ENCODE data around the gene CEP170B. TPM values are rescaled to one million over a fixed set of nuclear protein-coding genes. Genes with fewer than 3 reads are reported as not detected.

The CEP170B gene
- total RNA-seq, 1 donor from 2014 or later = 30.3 TPM

DNA sequence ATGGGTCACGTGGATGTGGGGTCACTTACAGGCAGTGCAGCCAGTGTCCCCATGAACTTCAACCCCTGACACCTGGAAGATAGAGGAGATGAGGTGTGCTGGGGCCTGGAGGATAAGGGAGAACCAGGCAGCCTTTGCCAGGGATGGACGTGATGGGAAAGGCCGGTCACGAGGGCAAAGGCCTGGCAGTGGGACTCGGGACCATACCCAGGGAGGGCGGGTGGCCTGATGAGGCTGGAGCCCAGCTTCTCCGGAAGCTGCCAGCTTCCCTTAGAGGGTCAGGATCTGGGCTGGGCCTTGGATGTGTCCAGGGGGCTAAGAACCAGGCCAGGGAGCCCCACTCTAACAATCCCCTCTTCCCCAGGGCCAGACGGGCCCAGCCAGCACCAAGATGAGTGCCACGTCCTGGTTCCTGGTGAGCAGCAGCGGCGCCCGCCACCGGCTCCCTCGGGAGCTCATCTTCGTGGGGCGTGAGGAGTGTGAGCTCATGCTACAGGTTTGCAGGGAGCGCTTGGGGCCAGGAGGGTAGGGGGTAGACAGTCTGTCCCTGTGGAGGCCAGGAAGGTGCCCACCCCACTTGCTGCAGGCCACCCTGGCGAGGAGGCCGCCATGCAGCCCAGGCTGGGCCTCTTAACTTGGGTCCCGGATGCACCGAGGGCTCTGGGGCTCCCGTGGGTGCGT lies 3.1 kb downstream of the CEP170B start:
- peaks cover 17% of the 10 kb centered on the region for H3K4me1 ChIP-seq

DNA sequence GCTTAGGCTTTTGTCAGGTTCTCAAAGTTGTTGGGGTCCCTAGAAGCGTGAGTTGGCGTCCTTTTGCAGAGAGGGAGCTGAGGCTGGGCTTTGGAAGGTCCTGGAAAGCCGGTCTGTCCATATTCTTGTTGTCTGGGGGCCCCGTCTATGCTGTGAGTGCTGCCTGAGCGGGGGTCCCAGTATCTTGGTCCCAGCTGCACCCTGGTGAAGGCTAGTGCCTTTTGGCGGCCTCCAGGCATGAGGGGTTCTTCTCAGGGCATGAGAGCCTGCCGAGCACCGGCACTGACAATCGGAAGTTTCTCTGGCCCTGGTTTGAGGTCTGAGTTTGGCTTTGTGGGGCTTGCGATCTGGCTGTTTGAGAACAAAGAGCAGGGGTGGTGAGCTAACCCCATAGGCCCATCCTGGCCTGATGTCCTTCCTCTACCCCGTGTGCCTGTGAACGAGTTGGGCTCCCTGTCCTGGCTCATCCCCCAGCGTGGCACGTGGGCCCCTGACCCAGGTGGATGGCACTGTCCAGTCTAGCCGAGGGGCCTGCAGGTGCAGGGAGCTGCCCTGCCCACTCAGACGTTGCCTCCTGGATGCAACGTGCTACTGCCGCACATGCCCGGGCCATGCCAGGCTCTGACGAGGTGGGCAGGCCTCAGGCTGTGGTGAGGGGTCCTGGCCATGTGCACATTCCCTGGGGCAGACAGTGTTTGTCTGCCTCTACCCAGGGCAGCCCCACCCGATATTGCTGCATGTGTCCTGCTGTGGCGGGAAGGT lies 3.9 kb downstream of the CEP170B start:
- no peak for ATAC-seq
- intact Hi-C loops (cut with DNase I) = no loop called here
- Histone ChIP-seq H3K9me3 (no peaks in the 10 kb centered on the region), H3K27ac (no peak overlapping the region), H3K36me3 (no peaks in the 10 kb centered on the region), H3K4me1 (peaks cover 17% of the 10 kb centered on the region), H3K27me3 (peaks cover 6% of the 10 kb centered on the region), H3K4me3 (no peak overlapping the region)
- TF ChIP-seq, protein P1, sequence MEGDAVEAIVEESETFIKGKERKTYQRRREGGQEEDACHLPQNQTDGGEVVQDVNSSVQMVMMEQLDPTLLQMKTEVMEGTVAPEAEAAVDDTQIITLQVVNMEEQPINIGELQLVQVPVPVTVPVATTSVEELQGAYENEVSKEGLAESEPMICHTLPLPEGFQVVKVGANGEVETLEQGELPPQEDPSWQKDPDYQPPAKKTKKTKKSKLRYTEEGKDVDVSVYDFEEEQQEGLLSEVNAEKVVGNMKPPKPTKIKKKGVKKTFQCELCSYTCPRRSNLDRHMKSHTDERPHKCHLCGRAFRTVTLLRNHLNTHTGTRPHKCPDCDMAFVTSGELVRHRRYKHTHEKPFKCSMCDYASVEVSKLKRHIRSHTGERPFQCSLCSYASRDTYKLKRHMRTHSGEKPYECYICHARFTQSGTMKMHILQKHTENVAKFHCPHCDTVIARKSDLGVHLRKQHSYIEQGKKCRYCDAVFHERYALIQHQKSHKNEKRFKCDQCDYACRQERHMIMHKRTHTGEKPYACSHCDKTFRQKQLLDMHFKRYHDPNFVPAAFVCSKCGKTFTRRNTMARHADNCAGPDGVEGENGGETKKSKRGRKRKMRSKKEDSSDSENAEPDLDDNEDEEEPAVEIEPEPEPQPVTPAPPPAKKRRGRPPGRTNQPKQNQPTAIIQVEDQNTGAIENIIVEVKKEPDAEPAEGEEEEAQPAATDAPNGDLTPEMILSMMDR (IDR thresholded peaks at IDR 0.05) = no peak
- no peak for DNase-seq

More for the DNA sequence above, 3.1 kb downstream of the CEP170B start:
- DNase-seq (no peak), ATAC-seq (no peak)
- intact Hi-C loops (cut with DNase I) = no loop called here
- no peaks in the 10 kb centered on the region for H3K9me3 ChIP-seq
- no peak overlapping the region for H3K4me3 ChIP-seq
- peaks cover 6% of the 10 kb centered on the region for H3K27me3 ChIP-seq
- no peak overlapping the region for H3K27ac ChIP-seq
- H3K36me3 ChIP-seq = no peaks in the 10 kb centered on the region
- TF ChIP-seq, protein P1 (IDR thresholded peaks at IDR 0.05) = no peak

DNA sequence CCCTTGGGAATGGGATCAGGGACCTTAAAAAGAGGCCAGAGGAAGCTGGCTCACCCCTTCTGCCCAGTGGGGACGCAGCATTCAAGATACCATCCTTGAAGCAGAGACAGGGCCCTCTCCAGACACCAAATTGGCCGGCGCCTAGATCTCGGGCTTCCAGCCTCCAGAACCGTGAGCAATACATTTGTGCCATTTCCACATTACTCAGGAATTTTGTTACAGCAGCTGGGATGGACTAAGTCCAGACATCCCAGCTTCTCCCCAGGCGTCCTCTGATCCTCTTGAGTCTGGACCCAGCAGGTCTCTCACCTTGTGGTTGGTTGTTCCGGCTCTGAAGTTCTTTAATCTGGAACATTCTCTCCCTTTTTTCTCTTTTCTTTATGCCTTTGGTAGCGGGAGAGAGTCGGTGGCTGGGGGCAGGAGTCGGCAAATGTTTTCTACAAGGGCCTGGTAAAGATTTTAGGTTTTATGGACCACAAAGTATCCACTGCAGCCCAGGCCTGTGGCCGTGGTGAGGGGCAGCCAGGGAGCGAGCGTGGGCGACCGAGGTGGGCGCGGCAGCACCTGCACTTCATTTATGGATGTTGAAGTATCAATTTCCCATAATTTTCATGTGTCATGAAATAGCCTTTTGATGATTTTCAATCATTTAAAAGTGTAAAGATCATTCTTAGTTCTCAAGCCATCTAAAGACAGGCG lies 4.8 kb downstream of the CEP170B start:
- no peaks in the 10 kb centered on the region for H3K27me3 ChIP-seq
- no peak for ATAC-seq
- intact Hi-C loops (cut with DNase I) = no loop called here
- peaks cover 9% of the 10 kb centered on the region for H3K4me1 ChIP-seq
- no peak overlapping the region for H3K27ac ChIP-seq
- TF ChIP-seq, protein P1 (IDR thresholded peaks at IDR 0.05) = no peak
- no peak overlapping the region for H3K4me3 ChIP-seq
- no peaks in the 10 kb centered on the region for H3K36me3 ChIP-seq
- no peak for DNase-seq
- H3K9me3 ChIP-seq = no peaks in the 10 kb centered on the region

GRCh38 chr14:104870368-104871144 lies 5.5 kb downstream of the CEP170B start:
- DNase-seq (peak; percentile 69), ATAC-seq (no peak)
- Histone ChIP-seq H3K27me3 (no peaks in the 10 kb centered on the region), H3K4me1 (peaks cover 9% of the 10 kb centered on the region), H3K36me3 (no peaks in the 10 kb centered on the region), H3K27ac (no peak overlapping the region), H3K4me3 (no peak overlapping the region), H3K9me3 (no peaks in the 10 kb centered on the region)
- intact Hi-C loops (cut with DNase I) = no loop called here
- TF ChIP-seq, protein P1 (IDR thresholded peaks at IDR 0.05) = peak; percentile 32

DNA sequence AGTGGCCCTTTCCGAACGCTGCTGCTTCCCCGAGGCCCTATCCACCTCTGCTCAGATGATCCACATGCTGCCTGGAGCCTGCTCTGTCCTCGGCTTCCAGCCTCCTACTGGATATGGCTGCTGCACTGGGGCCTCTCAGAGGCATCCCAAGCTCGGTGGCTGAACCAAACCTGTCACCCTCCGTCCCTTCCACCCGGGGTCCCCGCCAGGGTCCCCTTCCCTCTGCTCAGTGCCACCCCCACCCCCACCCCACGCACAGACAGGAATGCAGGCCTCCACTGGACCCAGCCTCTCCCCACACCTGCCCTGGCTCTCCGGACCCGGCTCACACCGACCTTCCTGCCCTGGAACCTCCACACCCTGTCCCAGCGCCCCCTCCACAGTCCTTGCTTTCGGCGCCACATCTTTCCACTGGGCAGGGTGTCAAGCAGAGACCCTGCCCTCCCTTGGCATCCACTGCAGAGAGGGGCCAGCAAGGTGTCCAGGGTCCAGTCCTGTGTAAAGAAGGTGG lies 6.1 kb downstream of the CEP170B start:
- TF ChIP-seq, protein P1 (IDR thresholded peaks at IDR 0.05) = no peak
- Histone ChIP-seq H3K4me1 (peaks cover 7% of the 10 kb centered on the region), H3K4me3 (no peak overlapping the region), H3K36me3 (no peaks in the 10 kb centered on the region), H3K27me3 (no peaks in the 10 kb centered on the region), H3K9me3 (no peaks in the 10 kb centered on the region), H3K27ac (no peak overlapping the region)
- DNase-seq = no peak
- no peak for ATAC-seq
- intact Hi-C loops (cut with DNase I) = no loop called here

Measured in upper lobe of right lung (tissue), 1 donor.